NCI-H187 treated with DMSO at 0.1 percent for 48 hours (cell line): ENCODE measurements around the gene HIVEP3.

ENCODE experiments used
- DNase-seq: peaks from one replicate; lab custom pipeline; 2025; lab: John Stamatoyannopoulos, UW

Gene HIVEP3

DNA sequence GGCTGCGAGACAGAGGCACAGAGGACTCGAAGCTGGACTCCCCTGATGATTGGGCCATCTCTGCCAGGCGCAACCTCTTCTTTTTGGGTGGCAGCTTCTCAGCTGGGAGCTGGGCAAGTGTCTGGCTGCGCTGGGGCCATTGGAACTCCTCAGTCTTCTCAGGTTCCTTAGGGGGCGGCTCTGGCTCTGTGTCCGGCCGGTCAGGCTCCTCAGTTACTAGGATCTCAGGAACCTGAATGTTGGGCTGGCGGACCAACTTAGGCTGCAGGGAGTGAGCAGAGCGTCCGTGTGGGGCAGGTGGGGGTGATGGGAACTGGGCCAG, 336.8 kb downstream of the HIVEP3 start:
- no peak for DNase-seq

DNA sequence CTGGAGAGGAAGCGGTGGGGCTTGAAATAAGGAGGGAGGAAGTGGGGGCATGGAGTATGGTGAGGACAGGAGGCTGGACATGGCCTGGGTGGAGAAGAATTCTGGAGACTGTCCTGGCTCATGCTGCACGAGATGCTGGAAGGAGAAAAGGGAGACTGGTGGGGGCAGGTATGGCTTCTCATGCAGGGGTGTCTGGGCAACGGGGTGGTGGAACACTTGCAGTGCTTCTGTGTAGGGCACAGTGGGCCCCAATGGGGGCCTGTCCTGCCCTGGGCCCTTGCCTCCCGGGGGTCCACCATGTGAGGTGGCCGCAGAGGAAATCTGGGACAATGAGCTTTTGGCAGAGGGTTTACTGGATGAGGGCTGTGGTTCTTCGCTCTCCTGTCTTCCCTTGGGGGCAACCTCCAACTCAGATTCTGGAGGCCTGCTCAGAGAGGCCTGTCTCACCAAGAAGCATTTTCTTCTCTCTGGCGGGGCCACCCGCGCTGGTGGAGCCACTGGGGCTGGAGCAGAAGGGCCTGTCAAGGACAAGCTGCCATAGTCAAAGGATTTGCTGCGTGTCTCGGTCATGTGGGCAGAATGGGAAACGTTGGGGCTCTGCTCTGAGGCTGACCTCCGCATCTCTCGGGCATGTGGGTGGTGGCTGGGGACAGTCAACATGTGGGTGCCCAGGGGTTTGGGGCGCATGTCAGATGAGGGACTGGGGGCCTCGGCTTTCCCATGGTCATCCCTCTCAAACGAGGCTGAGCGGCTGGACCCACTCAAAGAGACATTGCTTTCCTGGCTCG, 337.3 kb downstream of the HIVEP3 start:
- DNase-seq = no peak

DNA sequence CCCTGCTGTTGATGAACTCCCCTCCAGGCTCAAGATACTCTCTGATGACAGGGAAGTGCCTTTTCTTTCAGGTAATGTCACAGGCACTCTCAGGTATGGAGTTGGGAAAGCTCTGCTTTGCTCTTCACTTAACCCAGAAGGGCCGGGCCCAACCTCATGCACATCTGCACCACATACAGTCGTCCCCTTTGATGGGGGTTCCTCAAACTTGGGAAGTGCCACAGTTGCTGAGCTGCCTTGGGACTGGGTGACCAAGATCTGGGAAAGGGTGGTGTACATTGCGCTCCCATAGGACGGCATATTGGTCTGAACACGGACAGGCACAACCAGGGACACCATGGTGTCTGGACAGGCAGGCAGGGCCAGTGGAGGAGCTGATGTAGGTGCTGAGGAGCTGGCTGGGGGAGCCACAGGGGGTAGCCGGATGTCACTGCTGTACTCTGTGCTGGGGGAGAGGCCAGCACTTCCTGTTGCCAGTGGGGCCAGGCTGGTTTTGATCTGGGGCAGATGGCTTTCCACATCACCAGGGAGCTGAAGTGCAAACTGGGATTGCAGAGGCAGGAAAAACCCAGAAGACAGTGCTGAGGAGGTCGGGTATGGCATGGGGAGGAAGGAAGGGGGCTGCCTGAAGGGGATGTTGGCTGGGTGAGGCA, 338.1 kb downstream of the HIVEP3 start:
- no peak for DNase-seq

DNA sequence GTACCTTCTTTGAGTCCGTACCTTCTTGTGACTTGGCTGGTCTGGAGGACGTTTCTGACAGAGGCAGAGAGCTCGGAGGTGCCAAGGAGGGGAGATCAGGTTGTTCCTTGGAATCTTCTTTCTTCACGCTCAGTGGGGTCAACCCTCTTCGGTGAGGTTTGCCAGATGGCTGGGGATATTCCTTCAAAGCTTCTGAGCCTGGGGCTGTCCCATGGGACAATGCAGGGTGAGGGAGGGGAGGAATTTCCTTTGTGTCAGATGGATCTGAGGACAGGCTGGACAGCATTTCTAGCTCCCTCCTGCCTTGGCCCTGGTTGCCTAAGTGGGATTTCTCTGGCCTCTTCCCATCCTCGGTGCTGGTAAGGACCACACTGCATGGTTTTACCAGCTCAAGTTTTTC, 338.7 kb downstream of the HIVEP3 start:
- no peak for DNase-seq

DNA sequence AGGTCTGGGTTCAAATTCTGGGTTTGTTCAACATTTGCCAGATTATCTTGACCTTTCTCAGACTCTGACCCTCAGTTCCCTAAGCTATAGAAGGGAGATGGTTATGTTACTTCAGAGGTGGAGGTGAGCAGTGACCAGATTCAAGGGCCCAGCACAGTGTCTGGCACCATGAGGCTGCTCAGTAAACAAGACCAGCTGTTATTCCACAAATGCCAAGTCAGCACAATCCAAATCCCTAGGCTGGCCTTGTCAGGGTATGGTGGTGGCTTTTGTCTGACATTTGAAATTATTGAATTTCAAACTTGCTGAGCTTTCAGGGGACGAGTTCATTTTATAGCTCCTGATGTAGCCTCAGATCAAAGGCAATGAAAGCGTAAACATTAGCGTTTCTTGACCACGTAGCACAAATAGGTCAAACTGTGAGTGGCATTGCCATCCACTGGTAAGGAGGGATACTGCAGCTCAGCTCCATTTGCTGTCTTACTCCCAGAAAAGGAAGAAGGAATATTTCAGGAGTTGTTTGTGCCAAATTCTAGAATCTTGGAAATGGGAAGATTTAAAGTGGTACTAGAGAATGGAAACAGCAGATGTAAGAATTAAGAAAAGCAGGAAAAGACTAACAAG, 339.9 kb downstream of the HIVEP3 start:
- DNase-seq = no peak

DNA sequence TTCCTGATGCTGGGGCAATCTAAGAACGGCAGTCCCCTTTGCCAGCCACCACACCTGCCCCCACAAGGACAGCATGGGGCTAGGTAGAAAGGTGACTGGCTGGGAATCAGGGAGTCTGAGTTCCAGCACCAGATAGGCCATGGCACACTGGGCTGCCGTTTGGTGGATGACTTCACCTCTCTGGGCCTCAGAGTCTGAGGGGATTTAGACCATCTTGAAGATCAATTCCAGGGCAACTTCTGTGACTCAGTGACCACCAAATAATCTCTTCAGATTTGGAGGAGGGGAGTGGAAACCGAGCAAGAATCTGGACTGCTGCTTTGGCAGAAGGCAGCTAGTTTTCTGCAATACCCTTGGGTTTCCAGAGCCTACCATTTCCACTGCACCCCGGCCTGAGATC, 342.1 kb downstream of the HIVEP3 start:
- DNase-seq = no peak

DNA sequence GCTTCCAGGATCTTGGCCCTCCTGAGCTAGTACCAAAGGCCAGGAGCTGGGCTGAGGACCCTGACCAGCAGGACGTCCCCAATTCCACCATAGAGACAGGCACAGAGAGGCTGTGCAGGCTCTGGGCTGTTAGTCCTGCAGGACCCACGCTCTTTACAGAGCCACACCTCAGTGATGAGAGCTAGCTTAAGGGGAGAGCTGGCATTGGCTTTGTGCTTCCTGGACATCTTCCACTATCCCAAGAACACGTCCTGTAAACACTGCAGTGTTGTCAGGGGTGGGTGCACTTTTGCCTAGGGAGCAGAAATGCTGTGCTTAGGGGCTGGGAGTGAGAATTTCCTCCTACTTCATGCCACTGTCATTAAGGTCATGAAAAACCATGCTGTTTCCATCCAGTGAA, 342.5 kb downstream of the HIVEP3 start:
- DNase-seq = no peak

DNA sequence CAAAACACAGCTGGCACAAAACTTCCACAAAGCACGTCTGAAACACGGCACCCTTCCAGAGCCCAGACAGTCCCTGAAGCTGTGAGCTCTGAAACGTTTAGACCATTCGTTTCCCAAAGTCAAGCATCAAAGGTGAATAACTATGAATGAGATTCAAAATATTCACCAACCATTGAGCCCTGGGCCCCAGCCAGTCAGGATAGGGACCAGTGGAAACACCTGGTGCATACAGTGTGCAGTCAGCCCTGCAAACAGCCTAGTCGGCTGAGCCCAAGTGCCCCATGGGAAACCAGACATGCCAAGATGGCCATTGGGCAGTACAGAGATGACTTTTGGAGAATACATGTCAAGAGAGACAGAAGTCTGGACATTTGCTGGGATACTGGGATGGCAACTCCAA, 343.9 kb downstream of the HIVEP3 start:
- no peak for DNase-seq

DNA sequence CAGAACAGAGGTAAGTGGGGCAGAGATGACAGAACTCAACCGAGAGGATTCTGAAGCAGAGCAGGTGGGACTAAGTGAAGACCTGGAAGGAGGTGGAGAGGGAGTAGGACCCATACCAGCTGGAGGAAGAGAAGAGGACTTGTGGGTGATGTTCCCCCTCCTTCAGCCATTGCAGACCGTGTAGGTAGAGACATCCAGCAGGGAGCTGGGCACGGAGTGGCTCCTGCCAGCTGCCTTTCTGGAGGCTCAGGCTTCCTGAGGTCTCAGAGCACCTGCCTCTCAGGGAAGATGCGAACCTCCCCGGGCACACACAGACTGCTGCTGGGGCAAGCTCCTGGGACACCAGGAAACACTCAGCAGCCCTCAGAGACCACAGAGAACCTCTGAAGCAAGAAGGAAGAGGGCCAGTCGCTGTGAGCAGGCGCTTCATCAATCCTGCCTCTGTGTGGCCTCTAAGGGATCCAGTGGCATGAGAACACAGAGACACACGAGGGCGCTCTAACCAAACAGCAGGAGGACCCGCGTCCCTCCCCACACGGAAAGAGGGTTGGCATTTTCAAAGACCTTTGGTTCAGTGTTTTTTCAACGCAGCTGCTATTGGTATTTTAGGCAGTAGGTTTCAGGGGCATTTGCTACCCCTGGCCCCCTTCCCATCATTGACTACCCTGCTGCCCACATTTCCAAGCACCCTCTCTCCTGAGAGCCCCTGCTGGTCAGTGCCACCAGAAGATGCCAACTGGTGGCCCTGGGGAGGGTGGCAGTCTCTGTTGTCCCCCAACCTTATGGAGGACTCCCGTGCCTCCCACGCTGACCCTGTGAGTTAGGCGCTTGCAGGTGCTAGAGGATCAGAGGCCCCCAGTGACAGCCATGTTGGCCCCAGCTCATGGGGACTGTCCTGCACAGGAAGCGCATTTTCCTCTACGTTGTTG, 344.7 kb downstream of the HIVEP3 start:
- DNase-seq = peak; percentile 38

DNA sequence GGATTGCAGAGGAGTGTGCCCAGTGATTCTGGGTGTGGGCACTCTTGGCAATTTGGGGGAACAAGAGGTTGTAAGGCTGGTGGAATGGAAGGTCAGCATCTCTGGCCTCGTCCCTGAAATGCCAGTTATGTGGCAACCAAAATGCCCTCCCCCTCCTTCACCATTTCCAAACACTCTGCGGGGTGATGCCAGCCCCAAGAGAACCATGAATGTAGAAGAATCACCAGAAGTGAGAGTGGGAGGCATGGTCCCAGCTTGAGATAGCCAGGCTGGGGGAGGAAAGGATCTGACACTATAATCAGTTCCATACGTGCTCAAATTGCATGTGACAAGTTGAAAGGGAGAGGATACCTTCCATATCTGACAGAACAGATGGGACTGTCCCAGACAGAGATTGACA, 345.5 kb downstream of the HIVEP3 start:
- no peak for DNase-seq

DNA sequence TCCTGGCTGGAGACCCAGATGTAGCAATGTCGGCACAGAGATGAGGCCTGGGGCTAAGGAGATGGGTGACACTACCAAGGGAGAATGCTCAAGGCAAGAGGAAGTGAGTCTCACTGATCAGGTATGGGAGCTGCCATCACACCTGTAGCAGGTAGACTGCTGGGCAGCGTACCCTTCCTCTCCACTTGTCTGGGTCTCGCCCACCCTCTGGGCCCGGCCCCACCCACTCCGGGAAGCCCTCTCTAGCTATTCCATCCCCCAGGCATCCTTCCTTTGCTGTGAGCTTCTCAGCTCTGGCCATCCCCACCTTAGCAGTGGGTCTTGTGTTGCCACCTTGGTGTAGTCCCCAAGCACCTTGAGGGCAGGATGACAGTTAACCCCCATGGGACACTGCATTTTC, 346.5 kb downstream of the HIVEP3 start:
- no peak for DNase-seq

DNA sequence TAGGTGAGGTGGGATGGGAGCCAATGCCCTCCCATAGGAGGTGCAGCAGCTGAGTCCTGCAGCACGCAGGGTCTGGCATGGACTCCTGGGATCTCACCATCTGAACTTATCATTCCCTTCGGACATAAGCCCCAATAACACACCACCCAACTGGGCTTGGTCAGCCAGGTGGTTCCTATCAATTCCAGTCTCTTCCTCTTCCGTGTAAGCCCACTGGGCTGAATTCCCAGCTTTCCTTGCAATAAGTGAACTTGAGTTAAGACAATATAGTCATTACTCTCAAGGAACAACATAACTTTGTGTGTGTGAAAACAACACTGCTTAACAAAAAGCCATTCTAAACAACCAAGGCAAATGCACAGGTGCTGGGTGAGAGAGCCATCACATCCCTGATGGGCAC, 347.7 kb downstream of the HIVEP3 start:
- no peak for DNase-seq

DNA sequence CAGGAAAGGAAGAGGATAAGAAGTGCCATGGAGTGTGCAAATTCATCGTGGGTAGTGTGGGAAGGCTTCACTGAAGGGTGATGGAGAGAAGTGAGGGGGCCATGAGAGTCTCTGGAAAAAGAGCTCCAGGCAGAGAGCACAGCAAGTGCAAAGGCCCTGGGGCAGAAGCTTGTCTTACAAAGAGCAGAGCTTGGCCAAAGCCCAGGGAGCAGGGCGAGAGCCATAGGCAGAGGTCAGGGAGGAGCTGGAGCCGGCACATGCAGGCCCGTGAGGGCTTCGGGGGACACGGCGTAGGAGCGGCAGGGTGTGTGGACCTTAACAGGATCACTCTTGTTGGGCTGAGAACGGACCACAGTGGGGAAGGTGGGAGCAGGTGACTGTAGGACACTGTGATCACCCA, 350.5 kb downstream of the HIVEP3 start:
- DNase-seq = no peak

DNA sequence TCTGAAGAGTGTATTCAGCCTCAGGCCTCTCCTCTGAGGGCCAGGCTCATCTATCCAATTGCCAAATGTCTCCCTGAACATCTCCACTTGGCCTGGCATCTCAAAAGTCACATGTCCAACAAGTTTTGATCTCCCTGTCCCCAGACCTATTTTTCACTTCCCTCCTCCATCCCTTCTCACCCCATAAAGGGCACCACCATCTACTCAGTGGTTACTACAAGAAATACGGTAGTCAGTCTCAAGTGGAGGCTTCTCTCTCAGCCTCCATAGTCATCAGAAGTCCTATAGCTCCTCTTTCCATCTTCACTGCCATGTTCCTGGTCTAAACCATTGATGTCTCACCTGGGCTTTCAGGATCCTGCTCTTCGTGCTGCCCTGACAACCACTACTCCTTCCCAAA, 351.8 kb downstream of the HIVEP3 start:
- DNase-seq = no peak

DNA sequence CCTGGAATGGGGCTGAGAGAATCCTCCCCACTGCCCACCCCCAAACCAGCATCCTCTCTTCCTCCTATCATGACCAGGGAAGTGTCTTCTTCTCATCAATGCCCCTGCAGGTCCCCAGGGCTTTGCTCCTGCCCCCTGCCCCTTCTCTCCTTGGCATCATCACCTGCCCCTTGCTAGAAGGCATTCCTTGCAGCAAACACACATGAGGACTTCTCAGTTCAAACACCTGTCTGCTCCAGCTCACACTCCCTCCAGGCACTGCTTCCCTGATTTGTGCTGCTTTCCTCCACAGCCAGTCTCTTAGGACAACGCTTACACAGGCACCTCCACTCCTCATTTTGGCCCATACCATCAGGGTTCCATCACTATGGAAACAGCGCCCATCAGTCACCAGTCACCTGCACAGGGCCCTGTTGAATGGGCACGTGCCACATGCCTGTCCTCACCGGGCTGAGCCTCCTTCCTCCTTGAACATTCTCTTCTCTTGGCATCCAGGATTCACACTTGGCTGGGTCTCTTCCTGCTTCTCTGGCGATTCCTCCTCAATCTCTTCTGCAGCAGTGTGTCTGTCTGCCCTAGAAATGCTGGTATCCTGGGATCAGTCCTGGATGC, 352.3 kb downstream of the HIVEP3 start:
- no peak for DNase-seq

DNA sequence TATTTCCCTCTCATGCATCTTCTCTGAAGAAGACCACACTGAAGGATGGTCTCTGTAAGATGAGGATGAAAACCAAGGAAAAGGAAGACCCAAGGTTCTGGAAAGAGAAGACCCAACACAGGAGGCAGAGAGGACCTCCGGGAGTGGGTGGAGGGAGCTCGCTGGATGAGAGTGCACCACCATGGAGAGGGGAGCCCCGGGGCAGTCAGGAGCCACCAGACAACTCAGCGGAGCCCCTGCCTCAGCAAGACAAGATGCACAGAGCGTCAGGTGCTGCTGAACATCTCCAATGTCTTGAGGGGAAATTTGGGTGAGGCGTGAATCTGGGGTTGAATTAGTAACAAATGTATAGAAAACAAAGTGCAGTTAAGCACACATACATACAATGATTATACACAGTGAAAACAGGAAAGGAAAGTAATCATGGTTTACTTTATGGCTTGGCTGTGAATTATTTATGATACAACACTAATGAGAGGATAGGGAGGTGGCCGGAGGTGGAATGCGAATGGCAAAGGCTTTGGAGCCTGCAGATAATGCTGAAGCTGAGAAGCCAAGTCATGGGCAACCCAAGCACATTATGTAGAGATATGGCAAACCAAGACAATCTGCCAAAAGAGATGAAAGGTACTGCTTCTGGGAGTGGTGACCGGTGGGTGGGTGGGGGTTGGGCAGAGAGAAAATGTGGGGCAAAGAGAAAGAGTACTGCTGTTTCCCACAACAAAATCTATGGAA, 353.8 kb downstream of the HIVEP3 start:
- no peak for DNase-seq

DNA sequence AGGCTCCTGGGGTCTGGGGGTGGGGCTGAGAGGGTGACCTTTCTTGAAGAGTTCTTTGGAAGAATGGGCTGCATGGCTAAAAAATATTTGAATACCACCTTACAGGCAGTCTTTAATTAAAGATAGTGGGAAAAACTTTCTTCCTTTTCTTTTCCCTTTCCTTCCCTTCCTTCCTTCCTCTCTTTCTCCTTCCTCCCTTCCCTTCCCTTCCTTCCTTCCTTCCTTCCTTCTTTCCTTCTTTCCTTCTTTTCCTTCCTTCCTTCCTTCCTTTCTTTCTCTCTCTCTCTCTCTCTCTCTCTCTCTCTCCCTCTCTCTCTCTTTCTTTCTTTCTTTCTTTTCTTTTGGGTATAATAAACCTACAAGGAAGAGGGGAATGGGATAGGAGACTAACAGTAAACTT, 356.4 kb downstream of the HIVEP3 start:
- no peak for DNase-seq

DNA sequence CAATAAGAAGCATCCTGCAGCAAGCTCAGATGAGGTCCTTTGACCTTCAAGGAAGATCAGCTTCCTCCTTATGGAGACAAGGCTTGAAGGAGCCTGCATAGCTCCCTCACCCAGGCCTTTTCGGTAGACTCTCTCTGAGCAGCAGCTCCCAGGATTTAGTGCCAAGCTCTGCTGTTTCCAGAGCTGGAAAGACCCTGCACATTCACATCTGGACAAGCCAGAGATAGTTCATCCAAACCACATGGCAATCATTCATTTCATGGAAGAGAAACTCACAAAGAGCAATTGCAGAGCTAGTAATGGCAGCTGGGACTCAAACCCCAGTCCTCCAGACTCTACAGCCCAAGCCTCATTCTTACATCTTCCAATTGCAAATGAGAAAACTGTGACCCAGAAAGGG, 357.8 kb downstream of the HIVEP3 start:
- no peak for DNase-seq

DNA sequence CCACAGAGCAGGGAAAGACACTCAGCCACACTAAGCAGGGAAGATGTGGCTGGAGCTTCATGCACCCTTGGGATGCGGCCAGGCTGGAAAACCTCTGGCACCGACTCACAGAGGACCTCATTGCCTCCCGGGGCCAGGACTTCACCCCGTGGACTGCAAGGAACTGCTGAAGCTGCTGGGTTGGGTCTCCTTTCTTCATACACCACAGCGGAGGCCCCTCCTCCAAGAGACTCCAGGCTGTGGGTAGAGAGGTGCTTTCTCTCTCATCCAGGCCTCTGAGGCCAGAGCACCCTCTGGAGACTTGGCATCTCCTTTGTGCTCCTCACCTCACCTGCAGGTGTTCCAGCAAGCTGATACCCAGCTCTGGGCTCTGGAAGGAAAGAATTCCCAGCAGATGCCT, 358.2 kb downstream of the HIVEP3 start:
- no peak for DNase-seq

DNA sequence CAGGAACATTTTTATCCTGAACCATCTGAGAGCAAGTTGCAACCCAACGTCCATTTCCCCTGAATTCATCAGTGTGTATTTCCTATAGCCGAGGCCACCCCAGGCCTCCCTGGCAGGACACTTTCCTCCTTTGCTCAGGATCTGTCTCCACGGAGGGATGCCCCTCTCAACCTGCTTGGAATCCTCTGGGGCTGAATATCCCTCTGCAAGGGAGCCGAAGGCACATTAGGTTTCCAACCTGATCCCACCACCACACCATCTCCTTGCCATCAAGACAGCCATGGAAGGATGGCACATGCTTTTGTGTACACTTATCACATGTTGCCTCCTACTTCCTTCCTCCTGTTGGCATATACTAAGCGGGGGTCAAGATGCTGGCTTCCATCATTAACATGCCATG, 359.4 kb downstream of the HIVEP3 start:
- no peak for DNase-seq

DNA sequence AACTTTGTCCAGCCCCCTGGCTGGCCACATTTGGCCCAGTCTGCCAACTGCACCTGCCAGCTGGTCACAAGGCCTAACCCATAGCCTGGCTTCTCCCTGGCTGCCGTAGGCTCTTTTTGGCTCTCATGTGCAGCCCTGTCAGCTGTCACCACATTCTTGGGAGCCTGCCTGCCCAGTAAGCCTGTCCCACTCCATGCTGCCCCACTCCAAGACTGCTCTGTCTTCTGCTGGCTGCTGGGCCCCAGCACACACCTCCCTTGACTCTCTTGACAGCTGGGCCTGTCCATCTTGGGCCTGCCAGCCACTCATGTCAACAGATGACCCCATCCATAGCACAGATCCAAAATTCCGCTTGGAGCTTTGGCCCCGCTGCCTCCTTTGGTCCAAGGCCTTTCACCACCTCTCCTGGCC, 360.0 kb downstream of the HIVEP3 start:
- no peak for DNase-seq
